ENCODE results near the gene ELF4. TPM values are rescaled to one million over a fixed set of nuclear protein-coding genes. Genes with fewer than 3 reads are reported as not detected.

Gene ELF4
- total and polyA plus RNA-seq, 2 of the 13 experiments (the other 11 are each of a cell fraction or from before 2014, with no cell fraction given) = 1.3 to 2.6 TPM

GRCh38 chrX:130060122-130061069, 49.9 kb downstream of the ELF4 start:
- no TSS peak for BruUV-seq (replicated peaks)
- Histone ChIP-seq H4K20me1 (ENCODE audit: insufficient read depth, low read length) (no peaks in the 10 kb centered on the region), H3K9ac (ENCODE audit: insufficient read depth, low read depth, low read length) (peak overlapping the region; percentile 63; the same call in 1 of the 2 replicates), H3K4me3 (replicated peaks in 1 of 3; ENCODE audit: insufficient read depth in 1 of 3, low read depth in 2 of 3, low read length in 3 of 3) (peak overlapping the region in 2 of 3 experiments; percentile 46 to 52; a peak in 3 of 6 replicates), H3K9me3 (ENCODE audit: low read length) (no peaks in the 10 kb centered on the region), H2AFZ (ENCODE audit: low read length) (no peak overlapping the region), H3K4me2 (ENCODE audit: low read depth, low read length) (peak overlapping the region; percentile 74), H3K36me3 (replicated peaks in 1 of 2; ENCODE audit: control insufficient read depth in 1 of 2, insufficient read depth in 2 of 2, low read length in 2 of 2) (no peaks in the 10 kb centered on the region), H3K4me1 (ENCODE audit: insufficient read depth, low read length) (peaks cover 9% of the 10 kb centered on the region; the same call in 1 of the 2 replicates), H3K27ac (ENCODE audit: extremely low read length, insufficient read depth, low read length) (no peak overlapping the region), H3K79me2 (ENCODE audit: insufficient read depth, low read length) (no peaks in the 10 kb centered on the region), H3K27me3 (ENCODE audit: control insufficient read depth in 1 of 2, insufficient read depth in 2 of 2, low read length in 2 of 2) (no peaks in the 10 kb centered on the region)
- WGBS (ENCODE audit: low lambda C conversion rate) = 5% methylated on average over 16 of the region's 87 CpGs
- in situ Hi-C loops (cut with HindIII; ENCODE audit: extremely low pct_ligation_motif_present, low pct_unique_long_range_greater_than_20kb) (loop anchor here (25.0 kb wide), 1 partner anchor 448 kb away; no protein-coding TSS in a partner anchor), intact Hi-C loops (cut with micrococcal nuclease; ENCODE audit: unreplicated experiment) (loop anchor here (2.0 kb wide), 1 partner anchor 136 kb away; no protein-coding TSS in a partner anchor)
- ATAC-seq = peak; percentile 93
- CTCF ChIA-PET (ENCODE audit: low intra/inter-chr PET ratio, low total read pairs) = no interaction called here
- POLR2A ChIA-PET = interaction anchor here (1.6 kb wide), 1 partner anchor 11 kb away, joined by 8 read pairs; no protein-coding TSS in a partner anchor
- peak; percentile 44 for FAIRE-seq
- peak; percentile 30 for DNase-seq (ENCODE audit: low spot score)
- TF ChIP-seq FOXO4 (CRISPR knock-in tag; conservative IDR thresholded peaks at IDR 0.05) = 0 out of 2 replicates have a peak, but pooled peaks have one; percentile 44
- TF ChIP-seq PRDM4 (CRISPR knock-in tag; IDR thresholded peaks at IDR 0.05; ENCODE audit: borderline replicate concordance) = no peak
- no peak for TF ChIP-seq ZBTB14 (CRISPR knock-in tag; IDR thresholded peaks at IDR 0.05)
- no peak for TF ChIP-seq JDP2 (CRISPR knock-in tag; IDR thresholded peaks at IDR 0.05; ENCODE audit: borderline replicate concordance)
- TF ChIP-seq CREB3 (CRISPR knock-in tag; IDR thresholded peaks at IDR 0.05) = no peak
- TF ChIP-seq ZNF570 (CRISPR knock-in tag; IDR thresholded peaks at IDR 0.05; ENCODE audit: borderline replicate concordance) = no peak
- no peak for TF ChIP-seq ZNF362 (CRISPR knock-in tag; IDR thresholded peaks at IDR 0.05; ENCODE audit: borderline replicate concordance)
- TF ChIP-seq TRIM22 (IDR thresholded peaks at IDR 0.05) = no peak
- no peak for TF ChIP-seq CEBPG (CRISPR knock-in tag; IDR thresholded peaks at IDR 0.05)
- TF ChIP-seq BATF2 (CRISPR knock-in tag; IDR thresholded peaks at IDR 0.05) = no peak
- no peak for TF ChIP-seq ZNF598 (CRISPR knock-in tag; IDR thresholded peaks at IDR 0.05; ENCODE audit: borderline replicate concordance)
- TF ChIP-seq ZNF589 (CRISPR knock-in tag; conservative IDR thresholded peaks at IDR 0.05) = no peak

Measured in HepG2 (cell line).